Brain pericyte (primary cell): Measurements from ENCODE around the gene TGM5.
"Not testable (repeated sequence)": the region's sequence is repeated elsewhere in the genome, so short reads cannot be mapped to it uniquely, and the experiment has no call there.

Experiments
- DNase-seq: peaks from one replicate; pipeline ENCODE4 v3.0.0-alpha.2; 2012; ENCODE audit warnings: low read depth, low spot score

The TGM5 gene

GRCh38 chr15:43218908-43219706 lies 47.6 kb downstream of the TGM5 start:
- no peak for DNase-seq

- no peak for DNase-seq
Observed at GRCh38 chr15:43215961-43216360, 50.8 kb downstream of the TGM5 start.

- no peak for DNase-seq
Observed at GRCh38 chr15:43214592-43215295, 52.0 kb downstream of the TGM5 start.

- DNase-seq, result no peak
Observed at GRCh38 chr15:43214169-43214568, 52.6 kb downstream of the TGM5 start.

- no peak for DNase-seq
Observed at GRCh38 chr15:43213466-43213865, 53.3 kb downstream of the TGM5 start.

GRCh38 chr15:43212951-43213350 lies 53.8 kb downstream of the TGM5 start:
- no peak for DNase-seq

- DNase-seq, result no peak
Observed at GRCh38 chr15:43212299-43212698, 54.4 kb downstream of the TGM5 start.

- no peak for DNase-seq
Observed at GRCh38 chr15:43211224-43211735, 55.4 kb downstream of the TGM5 start.

- no peak for DNase-seq
Observed at GRCh38 chr15:43210807-43211206, 55.9 kb downstream of the TGM5 start.

GRCh38 chr15:43210172-43210745 lies 56.5 kb downstream of the TGM5 start:
- no peak for DNase-seq

- no peak for DNase-seq
Observed at GRCh38 chr15:43209059-43209824, 57.5 kb downstream of the TGM5 start.

- no peak for DNase-seq
Observed at GRCh38 chr15:43208052-43209002, 58.4 kb downstream of the TGM5 start.

GRCh38 chr15:43207024-43207423 lies 59.7 kb downstream of the TGM5 start:
- no peak for DNase-seq

- no peak for DNase-seq
Observed at GRCh38 chr15:43206054-43206453, 60.7 kb downstream of the TGM5 start.

GRCh38 chr15:43204016-43204901 lies 62.5 kb downstream of the TGM5 start:
- no peak for DNase-seq

GRCh38 chr15:43199945-43200488 lies 66.7 kb downstream of the TGM5 start:
- no peak for DNase-seq

- no peak for DNase-seq
Observed at GRCh38 chr15:43198992-43199391, 67.7 kb downstream of the TGM5 start.

GRCh38 chr15:43198556-43198955 lies 68.2 kb downstream of the TGM5 start:
- DNase-seq, result not testable (repeated sequence)

- not testable (repeated sequence) for DNase-seq
Observed at GRCh38 chr15:43197773-43198172, 69.0 kb downstream of the TGM5 start.
